GM18505 (cell line): ENCODE measurements around the gene TAL2.

Experiments used
- ATAC-seq: cut with Tn5 transposase; IDR thresholded peaks from one replicate; pipeline ENCODE4 v1.9.1; 2021; ENCODE audit not compliant: unreplicated experiment
- POLR2A ChIP-seq: IDR thresholded peaks from 4 replicates; pipeline ENCODE4 v1.6.1; 2011; ENCODE audit warnings: borderline replicate concordance; ENCODE audit not compliant: insufficient read depth, insufficient read length; ENCODE audit errors: extremely low read depth

TAL2 gene

DNA sequence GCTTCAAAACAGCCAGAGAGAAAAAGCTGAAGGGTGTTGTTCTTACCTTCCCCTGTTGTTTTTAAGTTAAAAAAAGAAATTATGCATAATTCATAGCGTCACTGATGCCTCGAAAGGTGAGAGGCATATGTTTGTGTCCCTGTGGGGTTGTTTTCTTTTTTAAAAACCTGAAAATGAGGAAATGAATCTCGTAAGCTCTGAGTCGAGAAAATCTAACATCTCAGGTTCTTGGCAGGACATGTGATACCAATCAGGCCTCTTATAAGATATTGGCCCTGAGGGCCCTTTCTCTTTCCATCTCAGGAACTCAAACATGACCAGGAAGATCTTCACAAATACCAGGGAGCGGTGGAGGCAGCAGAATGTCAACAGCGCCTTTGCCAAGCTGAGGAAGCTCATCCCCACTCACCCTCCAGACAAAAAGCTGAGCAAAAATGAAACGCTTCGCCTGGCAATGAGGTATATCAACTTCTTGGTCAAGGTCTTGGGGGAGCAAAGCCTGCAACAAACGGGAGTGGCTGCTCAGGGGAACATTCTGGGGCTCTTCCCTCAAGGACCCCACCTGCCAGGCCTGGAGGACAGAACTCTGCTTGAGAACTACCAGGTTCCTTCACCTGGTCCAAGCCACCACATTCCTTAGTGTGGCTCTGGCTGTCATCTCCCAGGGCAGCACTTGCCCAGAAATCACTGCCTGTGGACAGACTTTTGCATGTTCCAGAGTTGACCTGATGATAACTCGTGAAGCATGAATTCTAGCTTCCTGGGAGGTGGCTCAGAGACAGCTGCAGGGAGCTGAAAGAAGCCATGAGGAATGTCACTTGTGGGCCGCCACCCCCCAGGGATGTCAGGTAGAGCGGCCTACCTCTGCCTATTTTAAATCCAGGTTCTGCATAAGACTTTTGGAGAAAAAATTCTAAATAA lies at the start of gene TAL2:
TSS of gene TAL2 (plus strand) at position 274 of the 921 bp plus-strand sequence. CDS start at position 314, 40 bp downstream.
- ATAC-seq = peak; percentile 90
- TF ChIP-seq POLR2A = no peak

- TF ChIP-seq POLR2A = no peak
- no peak for ATAC-seq
Measured at GRCh38 chr9:105621001-105621400, 41.3 kb upstream of the TAL2 start.

DNA sequence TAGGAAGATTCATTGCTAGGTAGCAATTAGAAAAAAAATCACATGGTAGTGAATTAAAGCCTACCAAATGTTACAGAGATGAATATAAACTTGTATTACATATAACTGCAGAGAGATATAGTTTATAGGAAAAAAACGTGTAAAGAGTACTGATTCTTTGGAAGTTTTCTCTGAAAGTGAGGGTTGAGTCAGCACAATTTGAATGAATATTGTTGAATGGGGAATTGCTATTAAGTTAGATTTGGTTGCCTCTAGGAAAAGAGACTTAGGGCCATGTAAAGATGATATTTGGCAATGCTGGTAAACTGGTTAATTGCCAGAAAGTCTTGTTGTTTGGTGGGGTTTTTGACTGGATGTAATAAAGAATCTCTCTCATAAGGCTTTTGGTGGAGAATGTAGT lies 37.2 kb upstream of the TAL2 start:
- no peak for TF ChIP-seq POLR2A
- ATAC-seq = no peak

GRCh38 chr9:105632807-105633206 lies 29.4 kb upstream of the TAL2 start:
- no peak for TF ChIP-seq POLR2A

GRCh38 chr9:105633411-105633810 lies 28.8 kb upstream of the TAL2 start:
- TF ChIP-seq POLR2A = no peak
- no peak for ATAC-seq

More at GRCh38 chr9:105632807-105633206, 29.4 kb upstream of the TAL2 start:
- no peak for ATAC-seq

GRCh38 chr9:105636331-105636730 lies 25.9 kb upstream of the TAL2 start:
- no peak for TF ChIP-seq POLR2A
- no peak for ATAC-seq

DNA sequence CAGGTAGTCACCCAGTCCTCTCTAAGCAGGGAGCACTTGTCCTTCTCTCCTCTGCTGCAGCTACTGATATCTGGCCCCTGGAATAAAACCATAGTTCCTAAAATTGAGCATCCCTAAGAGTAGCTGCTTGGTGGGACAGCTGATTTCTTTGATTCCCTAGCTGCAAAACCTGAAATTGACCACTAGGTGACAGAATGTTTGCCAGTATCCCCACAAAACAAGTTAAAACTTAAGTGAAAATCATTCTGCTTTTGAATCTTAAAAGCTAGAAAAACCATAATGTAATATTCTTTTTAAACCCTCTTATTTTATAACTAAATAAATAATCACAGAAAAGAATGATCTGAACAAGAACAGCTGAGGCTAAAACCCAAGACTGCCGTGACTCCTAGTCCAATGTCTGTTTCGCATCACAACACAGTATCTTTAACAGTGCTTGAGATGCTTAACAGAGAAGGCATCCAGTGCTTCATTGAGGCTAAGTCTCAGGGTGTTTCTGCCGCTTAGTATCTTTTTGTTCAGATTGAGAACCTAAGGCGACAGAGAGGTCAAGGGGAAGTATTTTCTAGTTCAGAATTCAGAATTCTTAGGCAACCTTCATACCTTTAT lies 24.4 kb upstream of the TAL2 start:
- no peak for TF ChIP-seq POLR2A

DNA sequence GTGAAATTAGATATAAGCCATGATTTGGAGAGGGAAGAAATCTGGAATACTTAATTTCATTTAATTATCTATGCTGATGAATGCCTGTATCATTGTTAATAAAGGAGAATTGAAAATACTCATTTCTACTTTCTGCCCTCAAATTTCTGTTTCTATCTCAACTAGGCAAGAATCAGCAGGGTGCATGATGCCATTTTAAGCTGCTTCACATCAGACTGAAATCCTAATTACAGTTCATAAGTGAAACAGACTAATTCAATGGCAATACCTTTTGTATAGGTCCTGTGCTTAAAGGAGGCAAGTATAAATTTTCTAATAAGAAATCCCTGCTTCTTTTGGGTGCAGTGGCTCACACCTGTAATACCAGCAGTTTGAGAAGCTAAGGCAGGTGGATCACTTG lies 22.3 kb upstream of the TAL2 start:
- no peak for TF ChIP-seq POLR2A
- ATAC-seq = no peak

More for the DNA sequence above, 24.4 kb upstream of the TAL2 start:
- no peak for ATAC-seq

DNA sequence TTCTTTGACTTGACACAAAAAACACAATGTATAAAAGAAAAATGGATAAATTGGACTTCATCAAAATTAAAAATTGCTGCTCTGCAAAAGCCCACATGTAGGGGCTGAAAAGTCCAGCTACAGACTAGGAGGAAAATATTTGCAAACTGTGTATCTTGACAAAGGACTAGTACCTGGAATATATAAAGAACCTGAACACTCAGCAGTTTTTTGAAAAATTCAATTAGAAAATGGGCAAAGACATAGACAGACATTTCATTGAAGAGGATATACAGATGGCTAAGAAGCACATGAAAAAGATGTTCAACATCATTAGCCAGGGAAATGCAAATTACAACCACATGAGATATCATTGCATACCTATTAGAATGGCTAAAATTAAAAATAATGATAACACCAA lies 18.5 kb upstream of the TAL2 start:
- no peak for ATAC-seq
- no peak for TF ChIP-seq POLR2A

- no peak for ATAC-seq
- no peak for TF ChIP-seq POLR2A
Measured at GRCh38 chr9:105646879-105647594, 15.2 kb upstream of the TAL2 start.

DNA sequence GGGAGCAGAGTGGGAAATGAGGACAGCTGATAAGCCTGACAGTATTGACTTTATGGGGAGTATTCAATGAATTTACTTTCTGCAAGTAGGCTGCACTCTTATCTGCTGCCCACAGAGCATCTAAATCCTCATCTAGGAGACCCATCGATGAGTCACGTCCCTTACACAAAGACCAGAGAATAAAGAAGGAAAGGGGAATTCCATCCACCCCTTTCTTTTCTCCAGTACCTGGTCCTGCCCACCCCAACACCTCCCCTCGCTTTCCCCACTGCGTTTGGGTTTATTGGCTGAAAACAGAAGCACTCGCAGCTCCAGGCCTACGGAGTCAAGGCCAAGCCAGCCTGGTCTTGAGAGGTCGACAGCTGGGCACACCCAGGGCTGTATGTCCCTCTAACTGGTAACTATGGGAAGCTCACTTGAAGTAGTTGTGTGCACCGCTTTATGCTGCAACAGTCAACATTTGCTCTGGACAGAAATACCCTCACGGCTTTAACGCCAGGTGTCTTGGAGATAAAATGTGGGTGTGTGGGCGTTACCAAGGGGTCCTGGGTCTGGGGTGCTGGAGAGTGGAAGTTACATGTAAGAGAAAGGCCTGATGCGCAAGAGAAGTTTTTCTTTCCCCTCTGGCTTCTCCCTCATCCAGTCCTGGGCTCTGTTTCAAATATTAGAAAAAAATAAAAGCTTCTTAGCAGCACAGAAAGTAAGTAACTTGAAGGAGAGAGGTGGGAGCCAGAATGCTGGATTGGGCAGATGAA lies 14.5 kb upstream of the TAL2 start:
- TF ChIP-seq POLR2A = no peak
- ATAC-seq = no peak

DNA sequence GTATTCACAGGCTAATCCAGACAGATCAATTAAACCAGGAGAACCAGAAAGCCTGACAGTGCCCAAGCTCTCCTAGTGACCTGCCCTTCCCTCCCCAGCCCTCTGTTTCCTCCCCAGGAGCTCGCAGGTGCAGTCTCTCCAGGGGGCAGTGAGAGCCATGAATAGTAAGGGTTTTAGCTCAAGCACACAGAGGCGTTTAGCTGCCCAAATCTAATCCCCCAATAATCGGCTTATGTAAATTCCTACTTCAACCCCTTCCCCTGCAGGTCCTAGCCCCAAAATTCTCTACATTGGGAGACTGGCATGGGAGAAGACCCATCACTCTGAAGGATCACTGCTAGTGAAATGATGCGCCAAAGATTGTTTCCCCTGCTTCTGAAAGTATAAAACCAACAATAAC lies 10.5 kb upstream of the TAL2 start:
- ATAC-seq = no peak

More for the DNA sequence above, 10.5 kb upstream of the TAL2 start:
- TF ChIP-seq POLR2A = no peak
